GM18526 (cell line): ENCODE results near the gene FURIN.

Experiments
- POLR2A ChIP-seq: IDR thresholded peaks from 3 replicates; pipeline ENCODE4 v1.6.1; 2011; ENCODE audit not compliant: insufficient read length; ENCODE audit errors: extremely low read depth

Gene FURIN

GRCh38 chr15:90875549-90875981 lies 7.2 kb downstream of the FURIN start:
- no peak for TF ChIP-seq POLR2A

- TF ChIP-seq POLR2A, result no peak
These were observed 7.7 kb downstream of the FURIN start for GRCh38 chr15:90876046-90876445.

GRCh38 chr15:90876512-90877170 lies 8.3 kb downstream of the FURIN start:
- no peak for TF ChIP-seq POLR2A

- TF ChIP-seq POLR2A, result no peak
These were observed 8.9 kb downstream of the FURIN start for GRCh38 chr15:90877315-90877714.

- no peak for TF ChIP-seq POLR2A
These were observed 9.6 kb downstream of the FURIN start for GRCh38 chr15:90877996-90878395.

- no peak for TF ChIP-seq POLR2A
These were observed 10.3 kb downstream of the FURIN start for GRCh38 chr15:90878660-90879059.

- TF ChIP-seq POLR2A, result no peak
These were observed 11.5 kb downstream of the FURIN start for GRCh38 chr15:90879730-90880366.

- TF ChIP-seq POLR2A, result no peak
These were observed 12.2 kb downstream of the FURIN start for GRCh38 chr15:90880381-90881145.

GRCh38 chr15:90881181-90881977 lies 13.0 kb downstream of the FURIN start:
- TF ChIP-seq POLR2A, result no peak

- TF ChIP-seq POLR2A, result no peak
These were observed 13.8 kb downstream of the FURIN start for GRCh38 chr15:90881978-90882721.

GRCh38 chr15:90882781-90883525 lies 14.6 kb downstream of the FURIN start:
- no peak for TF ChIP-seq POLR2A

- TF ChIP-seq POLR2A, result no peak
These were observed 15.2 kb downstream of the FURIN start for GRCh38 chr15:90883526-90883975.

- peak; percentile 29 for TF ChIP-seq POLR2A
These were observed 15.8 kb downstream of the FURIN start, which contains the start of gene FES for GRCh38 chr15:90883976-90884718. Gene FES (plus strand): TSS chr15:90884504. CDS start chr15:90885046, 542 bp downstream.
